Measurements from ENCODE around the gene AKR1C4.
"Not testable (repeated sequence)": the region's sequence is repeated elsewhere in the genome, so short reads cannot be mapped to it uniquely, and the experiment has no call there.

AKR1C4 gene

DNA sequence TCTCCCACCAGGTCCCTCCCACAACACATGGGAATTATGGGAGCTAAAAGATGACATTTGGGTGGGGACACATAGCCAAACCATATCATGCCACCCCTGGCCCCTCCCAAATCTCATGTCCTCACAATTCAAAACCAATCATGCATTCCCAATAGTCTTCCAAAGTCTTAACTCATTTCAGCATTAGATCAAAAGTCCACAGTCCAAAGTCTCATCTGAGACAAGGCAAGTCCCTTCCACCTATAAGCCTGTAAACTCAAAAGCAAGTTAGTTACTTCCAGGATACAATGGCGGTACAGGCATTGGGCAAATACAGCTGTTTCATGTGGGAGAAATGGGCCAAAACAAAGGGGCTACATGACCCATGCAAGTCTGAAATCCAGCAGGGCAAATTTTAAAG, 13.1 kb downstream of the AKR1C4 start:
- not testable (repeated sequence) for DNase-seq

DNA sequence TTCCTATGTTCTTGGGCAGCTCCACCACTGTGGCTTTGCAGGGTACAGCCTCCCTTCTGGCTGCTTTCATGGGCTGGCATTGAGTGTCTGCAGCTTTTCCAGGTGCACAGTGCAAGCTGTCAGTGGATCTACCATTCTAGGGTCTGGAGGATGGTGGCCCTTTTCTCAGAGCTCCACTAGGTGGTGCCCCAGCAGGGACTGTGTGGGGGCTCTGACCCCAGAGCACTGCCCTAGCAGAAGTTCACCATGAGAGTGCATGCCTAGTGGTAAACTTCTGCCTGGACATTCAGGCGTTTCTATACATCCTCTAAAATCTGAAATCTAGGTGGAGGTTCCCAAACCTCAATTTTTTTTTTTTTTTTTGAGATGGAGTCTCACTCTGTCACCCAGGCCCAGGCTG, 13.6 kb downstream of the AKR1C4 start:
- DNase-seq = peak; percentile 2

DNA sequence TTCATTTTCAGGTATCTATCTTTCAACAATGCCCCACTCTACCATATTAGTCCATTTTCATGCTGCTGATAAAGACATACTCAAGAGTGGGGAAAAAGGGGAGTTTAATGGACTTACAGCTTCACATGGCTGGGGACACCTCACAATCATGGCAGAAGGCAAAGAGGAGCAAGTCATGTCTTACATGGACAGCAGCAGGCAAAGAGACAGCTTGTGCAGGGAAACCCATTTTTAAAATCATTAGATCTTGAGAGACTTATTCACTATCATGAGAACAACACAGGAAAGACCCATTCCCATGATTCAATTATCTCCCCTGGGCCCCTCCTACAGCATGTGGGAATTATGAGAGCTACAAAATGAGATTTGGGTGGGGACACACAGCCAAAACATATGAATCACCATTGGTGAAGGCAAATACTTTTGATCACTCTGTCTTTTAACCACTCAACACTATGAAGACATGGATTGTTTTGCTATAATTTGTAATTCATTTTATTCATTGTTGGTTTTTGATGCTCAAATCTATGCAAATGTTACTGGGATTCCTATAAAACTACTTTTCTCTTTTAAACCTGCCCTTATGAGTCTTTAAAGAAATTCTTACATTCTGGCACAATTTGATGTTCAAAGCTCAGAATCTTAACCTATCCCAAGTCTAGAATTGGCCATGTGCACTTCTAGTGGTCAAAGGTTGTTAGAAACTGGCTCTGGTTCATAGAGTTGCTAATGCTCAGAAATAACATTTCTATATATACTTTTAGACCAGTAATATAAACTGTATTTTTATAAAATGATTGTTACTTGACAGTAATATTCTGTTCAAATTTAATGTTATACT, 15.3 kb downstream of the AKR1C4 start:
- no peak for DNase-seq

DNA sequence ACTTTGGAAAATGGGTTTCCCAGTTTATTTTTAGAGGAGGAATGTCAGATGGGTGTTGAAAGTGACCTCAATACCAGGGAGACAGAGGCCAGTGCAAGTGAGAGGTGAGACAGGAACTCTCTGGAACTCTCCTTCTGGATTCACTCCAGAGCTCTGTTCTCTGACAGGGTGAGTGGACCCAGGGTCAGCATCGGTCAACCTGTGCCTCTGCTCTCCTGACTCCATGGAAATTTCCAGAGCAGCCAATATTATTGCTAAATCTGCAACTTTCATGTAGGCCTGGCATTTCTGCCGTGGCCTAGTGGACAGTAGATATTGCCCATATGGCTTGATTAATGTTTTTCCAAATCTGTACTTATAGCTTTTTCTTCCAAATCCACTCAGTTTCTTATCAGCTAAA, 20.2 kb downstream of the AKR1C4 start:
- DNase-seq = no peak

DNA sequence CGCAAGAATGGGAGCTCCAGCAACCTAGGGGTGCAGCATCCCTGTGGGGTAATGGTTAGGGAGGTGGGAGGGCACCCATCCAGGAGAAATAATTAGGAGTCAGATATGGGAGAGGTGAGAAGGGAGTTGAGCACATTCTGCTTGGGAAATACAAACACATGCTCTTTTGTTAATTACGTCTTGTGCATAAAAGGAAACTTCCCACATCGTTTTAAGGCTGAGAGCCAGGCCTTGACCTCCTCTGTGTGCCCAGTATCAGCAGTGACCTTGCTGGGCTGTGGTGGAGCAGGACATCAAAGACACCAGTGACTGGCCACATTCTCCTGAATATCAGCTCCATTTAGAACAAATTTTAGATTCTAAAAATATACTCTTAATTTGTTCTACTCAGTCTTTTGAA, 22.6 kb downstream of the AKR1C4 start:
- no peak for DNase-seq

DNA sequence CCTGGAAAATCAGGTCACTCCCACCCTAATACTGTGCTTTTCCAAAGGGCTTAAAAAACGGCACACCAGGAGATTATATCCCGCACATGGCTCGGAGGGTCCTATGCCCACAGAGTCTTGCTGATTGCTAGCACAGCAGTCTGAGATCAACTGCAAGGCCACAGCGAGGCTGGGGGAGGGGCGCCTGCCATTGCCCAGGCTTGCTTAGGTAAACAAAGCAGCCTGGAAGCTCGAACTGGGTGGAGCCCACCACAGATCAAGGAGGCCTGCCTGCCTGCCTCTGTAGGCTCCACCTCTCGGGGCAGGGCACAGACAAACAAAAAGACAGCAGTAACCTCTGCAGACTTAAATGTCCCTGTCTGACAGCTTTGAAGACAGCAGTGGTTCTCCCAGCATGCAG, 26.3 kb downstream of the AKR1C4 start:
- not testable (repeated sequence) for DNase-seq

DNA sequence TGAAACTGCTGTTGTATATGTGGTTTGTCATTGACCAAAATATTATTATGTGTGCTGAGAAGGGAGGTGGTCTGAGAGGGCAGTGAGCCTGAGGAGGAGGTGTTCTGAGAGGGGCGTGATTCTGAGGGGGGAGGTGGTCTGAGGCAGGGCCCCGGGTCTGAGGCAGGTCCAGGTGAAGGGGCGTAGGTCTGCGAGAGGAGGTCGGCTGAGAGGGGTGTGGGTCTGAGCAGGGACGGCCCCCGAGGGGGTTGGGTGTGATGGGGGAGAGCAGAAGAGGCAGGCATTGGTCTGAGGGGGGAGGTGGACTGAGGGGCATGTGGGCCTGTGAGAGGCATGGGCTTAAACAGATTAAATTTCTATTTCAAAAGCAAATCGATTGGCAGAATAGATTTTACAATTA, 32.4 kb downstream of the AKR1C4 start:
- DNase-seq = no peak

DNA sequence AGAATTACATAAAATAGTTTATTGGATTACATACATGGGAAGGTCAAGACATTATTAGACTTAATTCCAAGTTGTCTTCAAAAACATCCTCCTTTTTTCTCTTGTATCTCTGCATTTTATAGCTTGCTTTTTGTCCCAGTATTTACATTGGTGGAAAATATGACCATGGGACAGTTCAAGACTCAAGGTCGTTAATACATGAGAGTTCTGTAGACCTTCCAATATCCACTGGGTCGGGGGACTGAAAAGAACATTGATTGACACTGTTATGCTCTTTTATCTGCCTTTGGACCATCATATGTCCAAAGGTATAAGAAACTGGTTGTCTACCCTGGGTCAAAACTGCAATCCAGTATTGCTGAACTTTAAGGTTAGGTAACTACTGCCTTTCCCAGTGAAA, 36.7 kb downstream of the AKR1C4 start:
- no peak for DNase-seq

DNA sequence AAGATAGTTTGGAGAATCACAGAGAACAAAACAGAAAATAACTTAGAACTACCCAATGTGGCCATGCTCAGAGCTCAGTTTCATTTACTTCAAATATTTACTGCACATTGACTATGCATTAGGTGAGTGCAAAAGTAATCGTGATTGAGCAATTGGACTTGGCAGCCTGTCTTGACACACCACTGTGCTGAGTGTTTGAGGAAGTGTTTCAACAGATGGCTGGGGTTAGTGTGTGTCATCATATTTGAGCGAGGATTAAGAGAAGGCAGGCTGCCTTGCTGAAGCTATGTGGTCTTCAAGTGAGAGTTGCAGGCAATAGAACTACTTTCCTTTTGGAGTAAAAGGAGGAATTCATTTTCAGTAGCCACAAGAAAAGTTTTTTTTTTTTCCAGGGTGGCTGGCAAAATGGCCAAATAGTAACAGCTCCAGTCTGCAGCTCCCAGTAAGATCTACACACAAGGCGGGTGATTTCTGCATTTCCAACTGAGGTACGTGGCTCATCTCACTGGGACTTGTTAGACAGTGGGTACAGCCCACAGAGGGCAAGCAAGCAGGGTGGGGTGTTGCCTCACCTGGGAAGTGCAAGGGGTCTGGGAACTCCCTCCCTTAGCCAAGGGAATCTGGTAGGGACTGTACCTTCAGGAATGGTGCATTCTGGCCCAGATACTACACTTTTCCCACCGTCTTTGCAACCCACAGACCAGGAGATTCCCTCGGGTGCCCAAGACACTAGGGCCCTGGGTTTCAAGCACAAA, 37.6 kb downstream of the AKR1C4 start:
- DNase-seq = no peak

DNA sequence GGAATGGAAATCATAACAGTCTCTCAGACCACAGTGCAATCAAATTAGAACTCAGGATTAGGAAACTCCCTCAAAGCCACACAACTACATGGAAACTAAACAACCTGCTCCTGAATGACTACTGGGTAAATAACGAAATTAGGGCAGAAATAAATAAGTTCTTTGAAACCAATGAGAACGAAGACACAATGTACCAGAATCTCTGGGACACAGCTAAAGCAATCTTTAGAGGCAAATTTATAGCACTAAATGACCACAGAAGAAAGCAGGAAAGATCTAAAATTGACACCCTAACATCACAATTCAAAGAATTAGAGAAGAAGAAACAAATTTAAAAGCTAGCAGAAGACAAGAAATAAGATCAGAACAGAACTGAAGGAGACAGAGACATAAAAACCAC, 40.9 kb downstream of the AKR1C4 start:
- DNase-seq = not testable (repeated sequence)

DNA sequence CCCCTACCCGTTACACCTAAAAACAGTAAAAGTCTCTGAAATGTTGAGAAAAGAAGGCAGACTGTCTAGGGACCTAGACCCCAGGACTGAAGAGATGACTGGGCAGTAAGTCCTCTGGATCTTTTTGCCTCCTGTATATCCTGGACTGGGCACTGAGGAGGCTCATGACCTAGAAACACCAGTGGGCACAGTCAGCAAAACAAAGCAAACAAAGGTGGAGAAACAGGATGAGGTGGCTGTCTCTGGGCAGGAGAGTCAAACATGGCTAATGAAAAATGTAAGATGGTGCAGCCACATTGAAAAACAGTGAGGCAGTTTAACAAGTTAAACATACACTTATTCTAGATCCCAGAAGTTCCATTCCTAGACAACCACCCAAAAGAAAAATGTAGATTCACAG, 45.9 kb downstream of the AKR1C4 start:
- no peak for DNase-seq

DNA sequence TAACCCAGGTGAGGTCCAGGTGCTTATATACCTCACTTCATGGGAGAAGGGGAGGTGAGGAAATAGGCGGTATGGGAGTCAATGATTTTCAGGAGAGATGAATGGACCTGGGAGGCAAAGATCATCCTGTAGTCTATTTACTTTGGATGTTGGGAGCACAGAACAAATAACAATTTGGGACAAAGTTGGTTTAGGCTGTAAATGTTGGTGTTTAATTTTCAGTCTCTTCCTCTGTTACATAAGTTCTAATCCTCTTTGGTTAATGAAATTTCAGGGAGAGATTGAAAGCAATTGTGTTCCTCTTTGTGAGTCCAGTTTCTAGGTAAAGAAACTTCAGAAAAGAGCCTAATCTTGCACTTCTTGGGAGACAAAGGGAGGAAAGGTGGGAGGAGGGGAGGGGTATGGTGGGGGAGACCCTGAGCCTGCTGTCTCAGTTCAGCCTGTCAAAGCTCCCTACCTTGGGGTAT, 46.9 kb downstream of the AKR1C4 start:
- no peak for DNase-seq

DNA sequence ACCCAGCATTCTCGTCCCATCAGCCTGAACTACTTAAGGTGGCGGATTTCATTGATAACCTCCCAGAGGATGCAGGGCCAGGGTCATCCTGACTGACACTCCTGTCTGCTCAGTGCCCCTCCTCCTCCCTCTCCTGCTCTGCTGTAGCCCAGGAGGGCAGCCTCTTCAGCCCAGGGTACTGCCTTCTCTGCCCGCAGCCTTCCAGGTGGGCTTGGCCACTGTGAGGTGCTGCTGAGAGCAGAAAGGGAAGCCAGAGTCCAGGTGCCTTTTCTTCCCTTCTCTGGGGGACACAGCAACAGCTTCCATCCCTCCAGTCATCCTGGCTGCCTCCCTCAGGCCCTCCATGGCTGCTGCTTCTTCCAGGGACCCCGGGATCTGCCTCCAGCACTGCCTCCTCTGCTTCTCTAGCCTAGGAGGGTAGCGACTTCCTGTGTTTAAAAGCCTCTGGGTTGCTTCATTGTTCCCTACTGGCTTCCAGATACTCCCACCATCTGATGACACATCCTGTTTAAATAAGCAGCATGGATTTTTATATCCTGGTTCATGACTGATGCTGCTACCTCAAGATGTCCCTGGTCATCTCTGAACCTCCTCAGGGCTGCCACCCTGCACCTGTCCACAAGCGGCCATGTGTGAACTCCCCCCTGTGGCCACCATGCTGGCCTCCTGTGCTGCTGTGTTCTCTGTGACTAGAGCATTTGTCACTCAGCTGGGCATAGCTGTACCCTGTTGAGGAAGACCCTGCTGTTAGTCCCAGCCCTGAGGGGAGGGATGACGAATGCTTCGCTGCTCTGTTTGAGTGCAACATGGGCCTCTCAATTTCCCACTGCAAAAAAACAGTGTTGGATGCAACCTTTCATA, 55.8 kb downstream of the AKR1C4 start:
- DNase-seq = peak; percentile 5

DNA sequence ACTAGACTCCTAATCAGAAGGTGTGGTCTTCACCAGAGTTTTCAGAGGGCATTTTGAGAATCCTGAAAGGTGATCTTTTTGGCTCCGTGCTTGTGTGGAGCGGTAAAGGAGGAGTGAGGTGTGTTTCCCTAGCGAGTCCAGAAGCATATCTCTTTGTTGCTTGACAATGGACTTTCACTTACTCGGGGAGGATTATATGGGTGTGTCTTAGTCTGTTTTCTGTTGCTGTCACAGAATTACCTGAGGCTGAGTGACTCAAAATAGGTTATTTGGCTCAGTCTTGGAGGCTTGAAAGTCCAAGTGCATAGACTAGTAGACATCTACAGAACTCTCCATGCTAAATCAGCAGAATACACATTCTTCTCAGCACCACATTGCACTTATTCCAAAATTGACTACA, 57.9 kb downstream of the AKR1C4 start:
- no peak for DNase-seq

DNA sequence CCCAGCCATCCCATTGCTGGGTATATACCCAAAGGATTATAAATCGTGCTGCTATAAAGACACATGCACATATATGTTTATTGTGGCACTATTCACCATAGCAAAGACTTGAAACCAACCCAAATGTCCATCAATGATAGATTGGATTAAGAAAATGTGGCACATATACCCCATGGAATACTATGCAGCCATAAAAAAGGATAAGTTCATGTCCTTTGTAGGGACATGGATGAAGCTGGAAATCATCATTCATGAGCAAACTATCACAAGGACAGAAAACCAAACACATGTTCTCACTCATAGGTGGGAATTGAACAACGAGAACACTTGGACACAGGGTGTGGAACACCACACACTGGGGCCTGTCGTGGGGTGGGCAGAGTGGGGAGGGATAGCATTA, 61.1 kb downstream of the AKR1C4 start:
- DNase-seq = not testable (repeated sequence)

DNA sequence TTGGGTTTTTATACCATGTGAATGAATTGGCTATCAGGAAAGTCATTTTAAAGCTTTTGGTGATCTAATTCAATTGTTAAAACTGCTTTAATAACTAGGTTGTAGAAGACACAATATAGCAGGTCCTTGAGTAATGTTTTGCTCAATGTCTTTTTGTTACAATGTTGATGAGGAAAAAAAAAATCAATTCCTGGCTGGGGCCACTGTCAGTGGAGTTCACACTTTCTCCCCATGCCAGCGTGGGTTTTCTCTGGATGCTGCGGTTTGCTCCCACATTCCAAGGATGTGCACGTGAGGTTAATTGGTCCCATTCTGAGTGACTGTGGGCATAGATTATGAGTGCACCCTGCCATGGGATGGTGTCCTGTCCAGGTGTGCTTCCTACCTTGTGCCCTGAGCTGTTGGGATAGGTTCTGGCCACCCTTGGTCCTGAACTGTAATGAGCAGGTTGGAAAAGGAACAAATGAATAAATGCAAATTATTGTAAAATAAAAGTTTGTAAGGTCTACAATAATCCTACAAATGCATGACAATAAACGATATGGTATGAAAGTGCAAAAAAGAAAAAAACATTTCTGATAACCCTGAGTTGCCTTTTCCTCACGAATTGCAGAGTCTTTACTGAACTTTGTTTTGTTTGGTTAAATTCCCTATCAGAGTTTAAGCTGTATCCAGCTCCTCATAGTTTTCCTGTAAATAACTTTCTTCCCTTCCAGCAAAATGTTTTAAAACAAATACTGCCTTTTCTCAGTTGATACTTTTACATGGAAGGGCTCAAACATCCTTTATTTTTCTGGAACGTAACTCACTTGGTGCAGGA, 62.7 kb downstream of the AKR1C4 start:
- no peak for DNase-seq

DNA sequence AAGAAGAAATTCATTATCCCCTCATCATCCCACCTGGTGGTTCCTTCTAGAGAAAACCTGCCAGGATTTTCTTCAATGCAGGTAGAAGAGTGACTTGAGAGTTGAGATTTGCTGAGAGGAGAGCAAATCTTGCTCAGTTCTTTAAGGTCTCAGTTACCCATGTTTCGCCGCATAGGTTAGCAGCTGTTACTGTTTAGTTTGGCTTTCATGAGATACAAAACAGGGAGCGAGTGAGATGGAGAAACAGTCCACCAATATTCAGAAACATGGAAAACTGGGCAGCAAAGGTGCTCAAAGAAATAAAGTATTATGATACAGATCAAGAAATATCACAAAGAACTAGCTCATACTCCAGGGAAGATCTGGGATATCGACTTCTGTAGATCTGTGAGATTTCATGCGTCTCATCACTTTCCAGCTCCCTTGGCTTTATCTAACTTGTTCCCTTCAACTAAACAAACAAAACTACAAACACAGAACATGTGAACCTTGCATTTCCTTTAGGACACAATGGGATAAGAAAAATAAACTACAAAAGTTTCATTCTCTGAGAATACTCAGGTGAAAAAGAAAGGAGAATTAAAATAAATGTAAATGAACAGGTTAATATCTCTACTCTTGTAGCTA, 63.4 kb downstream of the AKR1C4 start:
- DNase-seq = no peak

DNA sequence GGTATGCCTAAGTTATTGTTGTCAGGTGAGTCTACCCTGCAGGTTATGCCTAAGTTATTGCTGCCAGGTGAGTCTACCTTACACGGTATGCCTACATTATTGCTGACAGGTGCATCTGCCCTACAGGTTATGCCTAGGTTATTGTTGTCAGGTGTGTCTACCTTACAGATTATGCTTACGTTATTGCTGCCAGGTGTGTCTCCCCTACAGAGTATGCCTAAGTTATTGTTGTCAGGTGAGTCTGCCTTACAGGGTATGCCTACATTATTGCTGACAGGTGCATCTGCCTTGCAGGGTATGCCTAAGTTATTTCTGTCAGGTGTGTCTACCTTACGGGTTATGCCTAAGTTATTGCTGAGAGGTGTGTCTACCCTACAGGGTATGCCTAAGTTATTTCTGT, 64.2 kb downstream of the AKR1C4 start:
- DNase-seq = no peak

DNA sequence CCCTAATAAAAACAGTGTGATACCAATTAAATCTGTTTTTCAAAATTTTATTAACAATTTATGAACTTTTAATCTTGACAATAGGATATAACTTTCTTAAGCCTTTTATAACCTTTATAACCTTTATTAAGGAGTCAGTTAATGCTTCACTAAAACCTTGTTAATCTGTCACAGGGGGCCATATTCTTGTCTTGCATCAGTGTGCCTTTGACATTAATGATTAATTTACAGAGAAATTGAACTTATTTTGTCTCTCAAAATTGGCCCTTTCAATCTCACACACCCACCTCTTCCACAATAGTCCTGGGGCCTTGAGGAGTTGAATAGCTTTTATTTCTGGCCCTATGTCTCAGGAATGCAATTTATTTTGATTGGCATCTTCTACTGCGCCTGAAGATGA, 68.5 kb downstream of the AKR1C4 start:
- no peak for DNase-seq

DNA sequence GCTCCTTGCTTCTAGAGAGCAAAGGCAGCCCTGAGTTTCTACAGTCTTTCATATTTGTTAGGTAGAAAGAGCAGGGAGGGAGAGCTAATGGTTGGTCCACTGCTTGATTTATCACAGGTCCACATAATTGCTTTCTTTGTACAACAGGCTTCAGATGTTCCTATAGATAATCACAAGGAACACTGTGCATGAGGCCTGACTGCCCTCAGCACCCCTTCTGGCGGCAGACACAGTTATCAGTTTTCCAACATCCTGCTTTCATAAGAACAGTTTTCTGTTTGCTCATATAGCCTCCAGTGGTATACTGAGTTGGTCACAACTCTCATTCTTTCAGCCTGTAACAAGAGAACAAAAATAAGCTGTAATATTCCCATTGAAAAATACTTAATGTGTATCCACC, 69.7 kb downstream of the AKR1C4 start:
- no peak for DNase-seq

DNA sequence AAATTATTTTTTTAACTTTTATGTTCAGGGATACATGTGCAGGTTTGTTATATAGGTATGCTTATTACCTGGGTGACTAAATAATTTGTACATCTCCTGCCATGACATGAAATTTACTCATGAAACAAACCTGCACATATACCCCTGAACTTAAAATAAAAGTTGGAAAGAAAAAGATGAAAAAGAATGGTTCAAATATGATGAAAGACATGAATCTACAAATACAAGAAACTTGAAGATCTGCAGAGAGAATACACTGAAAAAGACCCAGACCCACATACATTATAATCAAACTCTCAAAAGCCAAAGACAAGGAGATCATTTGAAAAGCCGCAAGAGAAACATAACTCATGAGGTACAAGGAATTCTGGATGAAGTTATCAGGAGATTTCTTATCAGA, 70.2 kb downstream of the AKR1C4 start:
- no peak for DNase-seq

DNA sequence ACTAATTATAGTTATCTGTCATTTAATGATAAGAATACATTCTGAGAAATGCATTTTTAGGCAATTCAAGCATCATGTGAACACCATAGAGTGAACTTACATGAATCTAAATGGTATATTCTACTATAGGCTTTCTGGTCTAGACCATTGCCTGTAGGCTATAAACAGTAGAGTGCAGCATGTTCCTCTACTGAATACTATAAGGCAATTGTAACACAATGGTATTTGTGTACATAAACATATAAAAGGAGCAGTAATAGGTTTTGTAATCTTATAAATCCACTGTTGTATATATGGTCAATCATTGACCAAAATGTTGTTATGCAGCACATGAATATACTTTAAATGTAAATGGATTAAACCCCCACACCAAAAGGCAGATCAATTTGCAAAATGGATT, 71.6 kb downstream of the AKR1C4 start:
- DNase-seq = no peak
